ENCODE data around the gene TTC8.
"Not testable (repeated sequence)": the region's sequence is repeated elsewhere in the genome, so short reads cannot be mapped to it uniquely, and the experiment has no call there.

The TTC8 gene

DNA sequence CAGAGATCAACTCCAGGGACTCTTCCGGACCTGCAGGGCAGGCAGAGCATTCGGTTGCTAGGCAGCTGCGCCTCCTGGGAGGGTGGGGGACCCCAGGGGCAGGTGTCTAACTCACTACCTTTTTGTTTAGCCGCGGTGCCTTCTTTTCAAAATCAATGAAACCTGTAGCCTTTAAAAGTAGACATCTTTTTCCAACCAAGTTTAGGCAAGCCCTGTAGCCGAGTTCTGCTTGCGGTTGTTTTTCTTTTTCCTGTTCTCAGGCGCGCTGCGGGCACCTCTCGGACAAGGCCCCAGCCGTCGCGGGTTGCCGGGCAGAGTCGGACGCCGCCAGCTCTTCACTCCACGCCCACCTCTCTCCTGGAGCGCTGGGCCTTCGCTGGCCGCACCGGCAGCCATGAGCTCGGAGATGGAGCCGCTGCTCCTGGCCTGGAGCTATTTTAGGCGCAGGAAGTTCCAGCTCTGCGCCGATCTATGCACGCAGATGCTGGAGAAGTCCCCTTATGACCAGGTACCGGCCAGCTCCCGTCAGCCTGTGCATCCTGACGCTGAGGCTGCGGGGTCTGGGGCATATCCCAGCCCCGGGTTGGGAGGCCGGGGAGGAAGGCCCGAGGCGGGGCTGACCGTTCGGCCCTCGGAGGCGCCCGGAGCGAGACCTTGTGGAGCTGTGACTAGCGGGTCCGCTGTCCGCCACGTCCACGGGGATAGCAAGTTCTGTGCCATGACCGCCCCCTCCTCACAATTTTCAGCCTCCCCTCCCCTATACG is at the start of gene TTC8:
Gene TTC8 (plus strand): TSS at position 338 of the 764 bp plus-strand sequence. CDS start 57 bp downstream, at position 395.
- TF ChIP-seq ZFX (IDR thresholded peaks at IDR 0.05): peak; percentile 93
- TF ChIP-seq, protein P1, sequence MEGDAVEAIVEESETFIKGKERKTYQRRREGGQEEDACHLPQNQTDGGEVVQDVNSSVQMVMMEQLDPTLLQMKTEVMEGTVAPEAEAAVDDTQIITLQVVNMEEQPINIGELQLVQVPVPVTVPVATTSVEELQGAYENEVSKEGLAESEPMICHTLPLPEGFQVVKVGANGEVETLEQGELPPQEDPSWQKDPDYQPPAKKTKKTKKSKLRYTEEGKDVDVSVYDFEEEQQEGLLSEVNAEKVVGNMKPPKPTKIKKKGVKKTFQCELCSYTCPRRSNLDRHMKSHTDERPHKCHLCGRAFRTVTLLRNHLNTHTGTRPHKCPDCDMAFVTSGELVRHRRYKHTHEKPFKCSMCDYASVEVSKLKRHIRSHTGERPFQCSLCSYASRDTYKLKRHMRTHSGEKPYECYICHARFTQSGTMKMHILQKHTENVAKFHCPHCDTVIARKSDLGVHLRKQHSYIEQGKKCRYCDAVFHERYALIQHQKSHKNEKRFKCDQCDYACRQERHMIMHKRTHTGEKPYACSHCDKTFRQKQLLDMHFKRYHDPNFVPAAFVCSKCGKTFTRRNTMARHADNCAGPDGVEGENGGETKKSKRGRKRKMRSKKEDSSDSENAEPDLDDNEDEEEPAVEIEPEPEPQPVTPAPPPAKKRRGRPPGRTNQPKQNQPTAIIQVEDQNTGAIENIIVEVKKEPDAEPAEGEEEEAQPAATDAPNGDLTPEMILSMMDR (conservative IDR thresholded peaks at IDR 0.05): no peak
- H3K27ac ChIP-seq: peak within 1 kb of the TSS; percentile 85

GRCh38 chr14:88775532-88775931 is 48.9 kb upstream of the TTC8 start:
- TF ChIP-seq, protein P1 (conservative IDR thresholded peaks at IDR 0.05): no peak
- no peak for TF ChIP-seq ZFX (IDR thresholded peaks at IDR 0.05)
- H3K27ac ChIP-seq: no peak overlapping the region

DNA sequence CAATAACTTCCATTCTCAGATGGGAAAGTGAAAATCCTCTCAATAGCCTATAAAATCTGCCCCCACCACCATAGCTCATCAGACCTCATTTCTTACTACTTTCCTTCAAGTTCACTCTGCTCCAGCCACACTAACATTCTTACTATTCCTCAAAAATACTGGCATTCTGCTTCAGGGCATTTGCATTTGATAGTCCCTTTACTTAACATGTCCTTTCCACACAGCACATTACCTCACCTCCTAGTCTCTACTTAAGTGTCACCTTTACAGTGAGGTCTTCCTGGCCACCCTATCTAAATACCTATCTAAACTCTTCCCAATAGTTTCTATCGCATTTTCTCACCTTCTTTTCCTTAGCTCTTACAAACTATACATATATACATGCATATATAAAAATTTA is 38.5 kb upstream of the TTC8 start:
- no peak overlapping the region for H3K27ac ChIP-seq
- TF ChIP-seq, protein P1 (conservative IDR thresholded peaks at IDR 0.05): no peak
- TF ChIP-seq ZFX (IDR thresholded peaks at IDR 0.05): no peak

GRCh38 chr14:88786715-88787114 is 37.7 kb upstream of the TTC8 start:
- TF ChIP-seq, protein P1 (conservative IDR thresholded peaks at IDR 0.05): no peak
- TF ChIP-seq ZFX (IDR thresholded peaks at IDR 0.05): no peak
- no peak overlapping the region for H3K27ac ChIP-seq

GRCh38 chr14:88789573-88789972 is 34.9 kb upstream of the TTC8 start:
- H3K27ac ChIP-seq: not testable (repeated sequence)

- TF ChIP-seq, protein P1 (conservative IDR thresholded peaks at IDR 0.05): no peak
- TF ChIP-seq ZFX (IDR thresholded peaks at IDR 0.05): no peak
Measured at GRCh38 chr14:88790501-88791251, 33.8 kb upstream of the TTC8 start.

GRCh38 chr14:88791252-88791621 is 33.2 kb upstream of the TTC8 start:
- TF ChIP-seq, protein P1 (conservative IDR thresholded peaks at IDR 0.05): no peak
- no peak for TF ChIP-seq ZFX (IDR thresholded peaks at IDR 0.05)
- no peak overlapping the region for H3K27ac ChIP-seq

More at GRCh38 chr14:88790501-88791251, 33.8 kb upstream of the TTC8 start:
- no peak overlapping the region for H3K27ac ChIP-seq

Data from C4-2B (cell line).